Nephron (organoid): Measurements from ENCODE around the gene POLK.

Experiments used
- H3K27ac Mint-ChIP-seq, 3 experiments: 2 replicates each; pipeline ENCODE4 v1.8.0; 2020; ENCODE audit warnings: mixed read lengths in 3 of 3, mild to moderate bottlenecking in 2 of 3, moderate library complexity in 1 of 3
- H3K27me3 Mint-ChIP-seq: 2 replicates; pipeline ENCODE4 v1.8.0; 2021; ENCODE audit warnings: low read depth, mild to moderate bottlenecking, moderate library complexity, mixed read lengths
- H3K36me3 Mint-ChIP-seq: 2 replicates; pipeline ENCODE4 v1.8.0; 2020; ENCODE audit warnings: low read depth, mixed read lengths
- H3K4me1 Mint-ChIP-seq: 2 replicates; pipeline ENCODE4 v1.8.0; 2020; ENCODE audit warnings: mixed read lengths
- H3K4me3 Mint-ChIP-seq, 3 experiments: 2 replicates each; pipeline ENCODE4 v1.8.0; 2020; ENCODE audit warnings: mild to moderate bottlenecking in 3 of 3, mixed read lengths in 3 of 3, moderate library complexity in 2 of 3
- H3K9me3 Mint-ChIP-seq: 2 replicates; pipeline ENCODE4 v1.8.0; 2020; ENCODE audit warnings: mixed read lengths
- CTCF ChIP-seq, 3 experiments: fragments of 200-600 bp; sonication (generic); IDR thresholded peaks; one replicate each; pipeline ENCODE4 v1.5.0; 2021; ENCODE audit warnings: antibody characterized with exemption in 3 of 3; ENCODE audit not compliant: unreplicated experiment in 3 of 3

Gene POLK

GRCh38 chr5:75584641-75585040 is 73.0 kb downstream of the POLK start:
- H3K9me3 Mint-ChIP-seq, result no peaks in the 10 kb centered on the region
- H3K4me1 Mint-ChIP-seq, result no peaks in the 10 kb centered on the region
- peak in 1 of 3 experiments; percentile 27 for TF ChIP-seq CTCF (IDR thresholded peaks at IDR 0.05; ENCODE audit: unreplicated experiment in 3 of 3)
- no peaks in the 10 kb centered on the region for H3K27me3 Mint-ChIP-seq
- H3K4me3 Mint-ChIP-seq, result no peak overlapping the region
- H3K27ac Mint-ChIP-seq, result no peak overlapping the region
- peaks cover 24% of the 10 kb centered on the region for H3K36me3 Mint-ChIP-seq

- H3K4me3 Mint-ChIP-seq, result no peak overlapping the region
- no peaks in the 10 kb centered on the region for H3K27me3 Mint-ChIP-seq
- H3K4me1 Mint-ChIP-seq, result no peaks in the 10 kb centered on the region
- no peak overlapping the region for H3K27ac Mint-ChIP-seq
- no peak for TF ChIP-seq CTCF (IDR thresholded peaks at IDR 0.05; ENCODE audit: unreplicated experiment in 3 of 3)
- no peaks in the 10 kb centered on the region for H3K9me3 Mint-ChIP-seq
- H3K36me3 Mint-ChIP-seq, result peaks cover 29% of the 10 kb centered on the region
These were observed 77.0 kb downstream of the POLK start for GRCh38 chr5:75588666-75589065.

- no peak for TF ChIP-seq CTCF (IDR thresholded peaks at IDR 0.05; ENCODE audit: unreplicated experiment in 3 of 3)
- Mint-ChIP-seq H3K9me3 (no peaks in the 10 kb centered on the region), H3K27me3 (no peaks in the 10 kb centered on the region), H3K4me3 (no peak overlapping the region), H3K27ac (no peak overlapping the region), H3K4me1 (peaks cover 15% of the 10 kb centered on the region), H3K36me3 (peaks cover 38% of the 10 kb centered on the region)
These were observed 88.8 kb downstream of the POLK start for GRCh38 chr5:75600535-75600934.

GRCh38 chr5:75601567-75601966 is 89.9 kb downstream of the POLK start:
- peaks cover 31% of the 10 kb centered on the region for H3K36me3 Mint-ChIP-seq
- no peaks in the 10 kb centered on the region for H3K9me3 Mint-ChIP-seq
- H3K4me1 Mint-ChIP-seq, result peaks cover 15% of the 10 kb centered on the region
- no peak for TF ChIP-seq CTCF (IDR thresholded peaks at IDR 0.05; ENCODE audit: unreplicated experiment in 3 of 3)
- no peak overlapping the region for H3K4me3 Mint-ChIP-seq
- H3K27ac Mint-ChIP-seq, result no peak overlapping the region
- H3K27me3 Mint-ChIP-seq, result no peaks in the 10 kb centered on the region

- no peak for TF ChIP-seq CTCF (IDR thresholded peaks at IDR 0.05; ENCODE audit: unreplicated experiment in 3 of 3)
- Mint-ChIP-seq H3K27ac (no peak overlapping the region), H3K4me1 (peaks cover 15% of the 10 kb centered on the region), H3K36me3 (peaks cover 27% of the 10 kb centered on the region), H3K9me3 (no peaks in the 10 kb centered on the region), H3K27me3 (no peaks in the 10 kb centered on the region), H3K4me3 (no peak overlapping the region)
These were observed 90.3 kb downstream of the POLK start for GRCh38 chr5:75601996-75602395.

GRCh38 chr5:75603371-75603770 is 91.7 kb downstream of the POLK start:
- Mint-ChIP-seq H3K4me1 (peaks cover 15% of the 10 kb centered on the region), H3K27ac (peak overlapping the region; percentile 59 to 84 (median 80)), H3K36me3 (peaks cover 29% of the 10 kb centered on the region), H3K4me3 (no peak overlapping the region), H3K9me3 (no peaks in the 10 kb centered on the region), H3K27me3 (no peaks in the 10 kb centered on the region)
- no peak for TF ChIP-seq CTCF (IDR thresholded peaks at IDR 0.05; ENCODE audit: unreplicated experiment in 3 of 3)
